SU-DHL-6 (cell line): ENCODE results near the gene PDE4D.

Experiments
- CTCF ChIP-seq: fragments of 200-600 bp; sonication (generic); IDR thresholded peaks from one replicate; pipeline ENCODE4 v1.5.1; 2017; ENCODE audit warnings: antibody characterized with exemption, mild to moderate bottlenecking, low read length, moderate library complexity; ENCODE audit not compliant: insufficient read depth, poor library complexity, severe bottlenecking
- EZH2phosphoT487 ChIP-seq: fragments of 200-600 bp; sonication (generic), shearing (Covaris generic); conservative IDR thresholded peaks from 2 replicates; pipeline ENCODE4 v1.6.1; 2018; ENCODE audit warnings: mild to moderate bottlenecking, antibody characterized with exemption, low read length, moderate library complexity, mixed read lengths

GRCh38 chr5:59596586-59597350 is 296.8 kb downstream of the PDE4D start:
- TF ChIP-seq CTCF (no peak), EZH2phosphoT487 (no peak)
